GM19397 (cell line): ENCODE data around the gene FOXK2.

ENCODE experiments used
- ATAC-seq: cut with Tn5 transposase; IDR thresholded peaks from one replicate; pipeline ENCODE4 v1.9.1; 2021; ENCODE audit warnings: mild to moderate bottlenecking, moderate library complexity; ENCODE audit not compliant: unreplicated experiment

The FOXK2 gene

DNA sequence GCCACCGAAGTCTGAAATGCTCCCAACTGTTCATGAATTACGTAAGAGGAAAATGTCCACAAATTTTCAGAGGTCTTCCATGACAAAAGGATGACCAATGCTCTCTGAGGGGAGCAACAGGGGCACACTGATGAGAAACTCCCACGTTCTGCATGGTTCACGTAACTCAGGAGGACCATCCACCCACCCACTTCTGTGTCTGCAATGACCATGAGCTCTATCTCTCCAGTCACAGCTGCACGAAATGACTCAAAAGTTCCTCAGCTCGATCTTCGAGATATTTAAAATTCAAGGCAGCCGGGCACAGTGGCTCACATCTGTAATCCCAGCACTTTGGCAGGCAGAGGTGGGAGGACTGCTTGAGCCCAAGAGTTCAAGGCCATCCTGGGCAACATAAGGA is 112.9 kb downstream of the FOXK2 start:
- ATAC-seq: no peak

GRCh38 chr17:82633343-82633742 is 113.8 kb downstream of the FOXK2 start:
- ATAC-seq: no peak

DNA sequence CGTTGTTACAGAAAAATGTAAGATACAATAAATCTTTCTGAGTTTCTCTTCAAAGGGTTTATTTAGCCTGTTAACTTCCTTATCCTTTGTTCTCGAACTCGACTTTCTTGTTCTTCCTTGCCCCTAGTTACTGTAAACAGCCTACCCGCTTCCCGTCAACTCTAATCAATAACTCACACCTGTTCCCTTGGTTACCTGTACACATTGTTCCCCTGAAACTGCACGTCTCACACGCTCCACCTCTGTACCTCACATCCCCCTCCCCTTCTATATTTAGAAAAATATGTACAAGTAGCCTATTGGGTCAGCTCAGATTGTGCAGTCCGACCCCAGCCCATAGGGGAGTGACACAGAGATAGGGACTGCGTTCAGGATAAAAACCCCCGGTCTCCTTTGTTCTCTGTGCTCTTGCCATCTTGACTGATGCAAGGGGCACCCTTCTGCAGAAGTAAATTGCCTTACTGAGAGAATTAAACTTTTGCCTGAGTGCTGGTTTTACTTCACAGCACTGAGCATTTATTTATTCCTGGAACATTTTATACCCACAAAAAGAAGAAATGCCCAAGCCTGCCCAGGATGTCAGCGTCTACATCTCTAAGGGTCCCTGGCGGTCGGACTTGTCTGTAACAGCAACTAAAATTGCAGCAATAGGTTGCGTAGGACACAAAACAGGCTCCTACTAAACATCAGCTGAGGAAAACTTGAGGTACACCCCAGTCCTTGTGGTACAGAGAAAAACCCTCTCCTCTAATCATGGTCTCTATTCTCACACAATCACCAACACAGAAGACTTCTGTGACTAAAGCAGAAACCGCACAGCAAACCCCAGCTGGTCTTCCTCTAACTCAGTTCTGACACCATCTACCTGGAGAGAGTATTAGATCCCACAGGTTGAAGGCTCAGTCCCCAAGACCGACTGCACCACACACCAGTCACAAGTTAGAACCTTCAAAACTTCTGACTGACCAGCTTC is 117.4 kb downstream of the FOXK2 start:
- ATAC-seq: no peak

DNA sequence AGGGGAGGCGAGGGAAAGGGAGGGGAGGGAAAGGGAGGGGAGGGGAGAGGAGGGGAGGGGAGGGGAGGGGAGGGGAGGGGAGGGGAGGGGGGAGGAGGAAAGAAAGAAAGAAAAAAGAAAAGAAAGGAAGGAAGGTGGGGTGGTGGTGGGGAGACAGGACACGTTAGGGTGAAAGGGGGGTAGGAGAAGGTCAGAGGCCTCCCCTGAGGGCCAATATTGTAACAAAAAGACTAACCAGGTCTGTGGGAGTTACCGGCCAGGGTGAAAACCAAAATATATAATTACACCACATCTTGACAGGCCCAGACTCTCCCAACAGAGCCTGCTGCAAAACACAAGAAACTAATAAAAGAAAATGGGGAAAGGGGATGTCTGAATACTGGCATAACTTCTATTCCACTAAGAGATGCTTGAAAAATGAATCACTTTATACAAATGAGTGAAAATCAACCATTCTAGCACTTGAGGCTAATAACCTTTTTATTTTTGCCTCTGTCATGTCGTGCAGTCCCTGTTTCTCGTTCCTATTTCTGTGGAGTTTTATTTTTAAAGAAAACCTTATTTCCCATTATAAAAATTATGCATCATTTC is 118.7 kb downstream of the FOXK2 start:
- ATAC-seq: no peak

- no peak for ATAC-seq
Observed at GRCh38 chr17:82639628-82640027, 120.1 kb downstream of the FOXK2 start.

DNA sequence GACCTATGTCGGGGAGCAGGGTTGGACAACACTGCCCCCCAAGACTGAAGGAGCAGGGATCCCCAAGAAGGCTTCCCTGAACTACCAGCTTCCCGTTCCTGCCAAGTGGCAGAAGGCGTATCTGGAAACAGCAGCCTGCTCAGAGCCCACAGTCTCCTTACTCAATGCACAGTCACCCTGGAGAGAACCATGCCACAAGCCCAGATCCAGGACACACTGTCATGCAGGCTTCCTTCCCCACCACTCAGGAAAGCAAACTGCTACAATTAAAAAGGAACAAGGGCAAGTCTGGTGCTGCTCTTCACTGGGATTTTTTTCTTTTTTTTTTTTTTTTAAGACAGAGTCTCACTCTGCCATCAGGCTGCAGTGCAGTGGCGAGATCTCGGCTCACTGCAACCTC is 120.5 kb downstream of the FOXK2 start:
- no peak for ATAC-seq

GRCh38 chr17:82642022-82642421 is 122.5 kb downstream of the FOXK2 start:
- no peak for ATAC-seq

DNA sequence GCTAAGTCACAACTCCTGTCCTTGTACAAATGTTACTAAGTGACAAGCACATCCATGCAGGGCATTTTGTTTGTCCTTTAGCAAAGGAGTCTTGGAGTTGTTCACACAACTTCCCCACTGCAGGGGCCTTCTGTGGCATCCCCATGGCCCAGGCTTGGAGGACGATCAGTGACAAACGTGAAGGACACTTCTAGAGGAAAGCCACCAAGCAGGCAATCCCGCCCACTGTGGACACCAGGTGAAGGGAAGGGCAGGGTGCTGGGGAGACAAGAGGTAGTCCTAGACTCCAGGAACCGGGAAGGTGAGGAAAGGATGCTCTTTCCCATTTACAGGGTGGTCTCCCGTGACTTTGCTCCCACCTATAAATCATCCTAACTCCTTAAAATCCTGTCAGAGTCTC is 124.6 kb downstream of the FOXK2 start:
- ATAC-seq: no peak

GRCh38 chr17:82645516-82645915 is 126.0 kb downstream of the FOXK2 start:
- no peak for ATAC-seq

- peak; percentile 33 for ATAC-seq
Observed at GRCh38 chr17:82647593-82648164, 128.1 kb downstream of the FOXK2 start.

DNA sequence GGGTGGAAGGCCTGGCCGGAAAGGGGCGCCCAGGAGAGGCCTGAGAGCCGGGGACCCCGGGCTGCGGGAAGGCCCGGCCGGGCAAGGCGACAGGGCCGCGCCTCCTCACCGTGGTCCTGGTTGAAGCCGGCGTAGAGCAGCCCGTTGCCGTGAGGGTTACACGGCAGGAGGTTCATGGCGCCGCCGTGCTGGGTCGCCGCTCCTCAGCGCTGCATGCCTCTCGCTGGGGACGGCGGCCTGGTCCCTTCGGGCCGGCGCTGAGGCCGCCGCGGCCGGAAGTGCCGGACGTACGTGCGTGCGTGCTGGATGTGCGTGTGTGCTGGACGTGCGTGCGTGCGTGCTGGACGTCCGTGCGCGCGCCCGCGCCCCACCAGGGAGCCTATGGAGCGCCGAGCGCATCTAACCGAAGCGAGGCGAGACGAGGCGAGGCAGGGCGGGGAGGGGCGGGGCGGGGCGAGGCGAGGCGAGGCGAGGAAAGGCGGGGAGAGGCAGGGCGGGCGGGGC is 128.7 kb downstream of the FOXK2 start, which contains the start of gene WDR45B:
Gene WDR45B, minus strand, starts transcription at position 280 of the 504 bp plus-strand sequence. Its CDS starts 104 bp downstream, at position 176.
- peak; percentile 90 for ATAC-seq

GRCh38 chr17:82648742-82649331 is 129.3 kb downstream of the FOXK2 start:
- ATAC-seq: no peak

DNA sequence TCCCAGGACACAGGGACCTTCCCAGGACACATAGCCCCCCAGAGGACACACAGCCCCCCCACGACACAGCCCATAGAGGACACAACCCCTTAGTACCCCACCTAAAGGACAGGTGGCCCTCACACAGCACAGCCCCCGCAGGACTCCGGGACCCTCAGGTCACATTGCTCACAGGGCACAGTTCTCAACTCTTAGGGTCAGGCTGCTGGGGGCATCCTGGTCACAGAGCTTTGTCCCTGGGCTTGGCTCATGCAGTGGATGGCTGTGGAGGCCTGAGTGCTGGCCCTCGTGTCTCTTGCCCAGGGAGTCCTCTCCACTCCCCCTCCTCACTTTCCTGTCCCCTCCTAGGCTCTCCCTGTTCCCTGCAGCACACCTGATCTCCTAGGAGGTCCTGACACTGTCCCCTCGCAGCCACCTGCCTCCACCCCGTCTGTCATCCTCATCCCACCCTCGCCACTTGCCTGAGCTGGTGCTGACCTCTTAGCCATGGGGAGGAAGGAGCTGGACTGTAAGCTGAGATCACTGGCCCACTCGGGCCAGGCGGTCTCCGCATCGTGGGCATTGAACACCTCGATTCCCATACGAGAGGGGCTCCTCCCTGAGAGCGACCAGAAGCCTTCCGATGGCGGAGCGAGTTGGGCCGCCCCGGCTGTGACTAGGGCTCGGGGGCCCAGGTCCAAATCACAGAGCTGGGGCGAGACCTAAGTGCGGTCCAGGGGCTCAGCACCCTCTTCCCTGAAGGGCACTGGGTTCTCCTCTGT is 130.1 kb downstream of the FOXK2 start:
- ATAC-seq: no peak

GRCh38 chr17:82650723-82651122 is 131.2 kb downstream of the FOXK2 start:
- no peak for ATAC-seq

GRCh38 chr17:82653651-82654528 is 134.4 kb downstream of the FOXK2 start:
- ATAC-seq: no peak
